HCT116 (cell line): Measurements from ENCODE around the gene PTTG2. TPM values are rescaled to one million over a fixed set of nuclear protein-coding genes. Genes with fewer than 3 reads are reported as not detected.

Experiments
- ATAC-seq: fragments of 200-7000 bp; cut with Tn5 transposase; 2 replicates; pipeline ENCODE4 v1.9.1; 2020; ENCODE audit warnings: mild to moderate bottlenecking, moderate library complexity
- BruUV-seq: library from RNA; stranded (reverse); fragments of 400-500 nt; replicated peaks from 2 replicates; lab custom pipeline; 2021; lab: Mats Ljungman, UMichigan
- CTCF ChIA-PET: fragments of 300-600 bp; sonication (Branson Sonifier 250); formaldehyde crosslinking; loops from one replicate; lab custom pipeline; 2021; ENCODE audit warnings: antibody characterized with exemption; lab: Charles Lee
- POLR2A ChIA-PET: fragments of 300-600, 350-600 bp; sonication (Branson Sonifier 250); formaldehyde crosslinking; loops from one replicate; lab custom pipeline; 2021; ENCODE audit warnings: antibody characterized with exemption; lab: Charles Lee
- RAD21 ChIA-PET, 2 experiments: fragments of 300-600 bp; sonication (Branson Sonifier 250); formaldehyde crosslinking; loops; one replicate each; lab custom pipeline; 2023; ENCODE audit warnings: low total read pairs in 2 of 2; ENCODE audit not compliant: uncharacterized antibody in 2 of 2, unreplicated experiment in 2 of 2, low non-redundant PET in 1 of 2; lab: Charles Lee
- DNase-seq: peaks from one replicate; pipeline ENCODE4 v3.0.0-alpha.2; 2010; ENCODE audit warnings: low read depth, low spot score
- H2AFZ ChIP-seq: fragments of 200-600 bp; shearing (Covaris generic), sonication (generic); 2 replicates; pipeline ENCODE4 v1.6.1; 2017; ENCODE audit warnings: low read depth, mixed run types, mixed read lengths, antibody characterized with exemption, low read length; ENCODE audit not compliant: poor library complexity, severe bottlenecking
- H3K27ac ChIP-seq: 2 replicates; pipeline ENCODE4 v1.5.1; 2012; ENCODE audit warnings: low read depth, low read length
- H3K27me3 ChIP-seq: fragments of 200-600 bp; sonication (generic); 2 replicates; pipeline ENCODE4 v1.6.1; 2016; ENCODE audit warnings: mixed run types, low read length, mixed read lengths; ENCODE audit not compliant: insufficient read depth
- H3K36me3 ChIP-seq, 2 experiments: fragments of 200-500 bp in 1 of 2; fragments of 200-600 bp in 1 of 2; sonication (Bioruptor generic) in 1 of 2; sonication (generic) in 1 of 2; 2 replicates each; pipeline versions ENCODE4 v1.5.1 to v1.6.1; 2014 to 2016; ENCODE audit warnings: low read length in 2 of 2, inconsistent platforms in 1 of 2, mixed read lengths in 1 of 2, mixed run types in 1 of 2; ENCODE audit not compliant: insufficient read depth in 2 of 2, control insufficient read depth in 1 of 2
- H3K4me1 ChIP-seq, 2 experiments: fragments of 200-600 bp in 1 of 2; sonication (generic) in 1 of 2; 2 replicates each; pipeline versions ENCODE4 v1.5.1 to v1.6.1; 2012 to 2017; ENCODE audit warnings: low read length in 2 of 2, inconsistent platforms in 1 of 2, mild to moderate bottlenecking in 1 of 2, mixed read lengths in 1 of 2, mixed run types in 1 of 2, moderate library complexity in 1 of 2; ENCODE audit not compliant: insufficient read depth in 2 of 2, control insufficient read depth in 1 of 2
- H3K4me2 ChIP-seq: fragments of 200-600 bp; sonication (generic); 2 replicates; pipeline ENCODE4 v1.6.1; 2017; ENCODE audit warnings: mixed run types, low read length, mixed read lengths
- H3K4me3 ChIP-seq, 2 experiments: fragments of 200-600 bp in 1 of 2; sonication (generic) in 1 of 2; replicated peaks in 1 of 2; 2 replicates each; pipeline ENCODE4 v1.5.1; 2011 to 2016; ENCODE audit warnings: low read length in 2 of 2, control low read depth in 1 of 2, low read depth in 1 of 2, mild to moderate bottlenecking in 1 of 2, mixed read lengths in 1 of 2, mixed run types in 1 of 2
- H3K79me2 ChIP-seq: fragments of 200-600 bp; sonication (generic); 2 replicates; pipeline ENCODE4 v1.6.1; 2017; ENCODE audit warnings: mild to moderate bottlenecking, mixed run types, low read length, moderate library complexity, mixed read lengths; ENCODE audit not compliant: insufficient read depth
- H3K9ac ChIP-seq: fragments of 200-600 bp; sonication (generic); 2 replicates; pipeline ENCODE4 v1.6.1; 2016; ENCODE audit warnings: low read length, mixed read lengths
- H3K9me2 ChIP-seq: fragments of 200-600 bp; sonication (generic), shearing (Covaris generic); 2 replicates; pipeline ENCODE4 v1.6.1; 2017; ENCODE audit warnings: mixed run types, mild to moderate bottlenecking, moderate library complexity; ENCODE audit not compliant: insufficient read depth
- H3K9me3 ChIP-seq, 2 experiments: fragments of 200-500 bp in 1 of 2; fragments of 200-600 bp in 1 of 2; sonication (Bioruptor generic) in 1 of 2; sonication (generic) in 1 of 2; 2 replicates each; pipeline ENCODE4 v1.6.1; 2014 to 2017; ENCODE audit warnings: low read length in 2 of 2, mixed read lengths in 2 of 2, inconsistent platforms in 1 of 2, low read depth in 1 of 2, mild to moderate bottlenecking in 1 of 2, mixed run types in 1 of 2, moderate library complexity in 1 of 2; ENCODE audit not compliant: control insufficient read depth in 1 of 2, insufficient read depth in 1 of 2
- H4K20me1 ChIP-seq: fragments of 200-600 bp; sonication (generic), shearing (Covaris generic); 2 replicates; pipeline ENCODE4 v1.6.1; 2017; ENCODE audit warnings: mixed run types, mild to moderate bottlenecking, moderate library complexity; ENCODE audit not compliant: insufficient read depth
- CBX3 ChIP-seq: IDR thresholded peaks from 2 replicates; pipeline ENCODE4 v1.6.1; 2012; ENCODE audit warnings: low read depth
- ELF1 ChIP-seq: IDR thresholded peaks from 2 replicates; pipeline ENCODE4 v1.6.1; 2012; ENCODE audit warnings: low read depth, borderline replicate concordance
- EZH2 ChIP-seq: fragments of 200-600 bp; sonication (generic); IDR thresholded peaks from 2 replicates; pipeline ENCODE4 v1.6.1; 2017; ENCODE audit warnings: antibody characterized with exemption, mixed run types
- JUND ChIP-seq: IDR thresholded peaks from 2 replicates; pipeline ENCODE4 v1.6.1; 2012
- MAX ChIP-seq: IDR thresholded peaks from 2 replicates; pipeline ENCODE4 v1.6.1; 2012
- RAD21 ChIP-seq: IDR thresholded peaks from 2 replicates; pipeline ENCODE4 v1.6.1; 2012; ENCODE audit warnings: low read depth, mild to moderate bottlenecking
- SIN3A ChIP-seq: IDR thresholded peaks from 2 replicates; pipeline ENCODE4 v1.6.1; 2012; ENCODE audit warnings: low read depth
- SP1 ChIP-seq: IDR thresholded peaks from 2 replicates; pipeline ENCODE4 v1.6.1; 2012; ENCODE audit warnings: low read depth
- SRF ChIP-seq: IDR thresholded peaks from 2 replicates; pipeline ENCODE4 v1.6.1; 2012; ENCODE audit warnings: low read depth
- TCF7L2 ChIP-seq: IDR thresholded peaks from 2 replicates; pipeline ENCODE4 v1.7.0; 2011; ENCODE audit warnings: borderline replicate concordance, inconsistent platforms; ENCODE audit not compliant: insufficient read depth, insufficient read length; ENCODE audit errors: extremely low read depth
- YY1 ChIP-seq: IDR thresholded peaks from 2 replicates; pipeline ENCODE4 v1.6.1; 2011; ENCODE audit warnings: low read length, low read depth, moderate library complexity, mild to moderate bottlenecking; ENCODE audit not compliant: insufficient replicate concordance; ENCODE audit errors: extremely low read depth
- ZBTB33 ChIP-seq: IDR thresholded peaks from 2 replicates; pipeline ENCODE4 v1.6.1; 2011; ENCODE audit warnings: mild to moderate bottlenecking, low read length, moderate library complexity; ENCODE audit not compliant: insufficient replicate concordance; ENCODE audit errors: extremely low read depth
- ZFX ChIP-seq: fragments of 450-650 bp; IDR thresholded peaks from 2 replicates; pipeline ENCODE4 v1.6.1; 2017
- ZNF274 ChIP-seq: fragments of 200-500 bp; sonication (Bioruptor generic); IDR thresholded peaks from 2 replicates; pipeline ENCODE4 v1.6.1; 2014; ENCODE audit warnings: mild to moderate bottlenecking, low read depth, low read length, inconsistent platforms
- intact Hi-C: fragments of 100-400 bp; cut with micrococcal nuclease; formaldehyde crosslinking; loops from 2 replicates; pipeline ENCODE4 v1.10.0; 2022
- total RNA-seq: library from RNA; stranded (reverse); gene quantifications from one replicate; pipeline ENCODE4 v1.2.1, GENCODE V29; 2021; ENCODE audit not compliant: unreplicated experiment
- TF ChIP-seq, protein P1 (sequence below): IDR thresholded peaks from 2 replicates; pipeline ENCODE4 v1.6.1; 2012; ENCODE audit warnings: low read depth
- TF ChIP-seq, protein P2 (sequence below), 3 experiments: fragments of 200-600 bp in 1 of 3; sonication (generic) in 1 of 3; IDR thresholded peaks in 2 of 3; conservative IDR thresholded peaks in 1 of 3; 2 replicates each; pipeline ENCODE4 v1.5.1; 2012 to 2017; ENCODE audit warnings: low read depth in 2 of 3, low read length in 2 of 3, antibody characterized with exemption in 1 of 3, borderline replicate concordance in 1 of 3, control low read depth in 1 of 3, mild to moderate bottlenecking in 1 of 3, mixed read lengths in 1 of 3, mixed run types in 1 of 3, moderate library complexity in 1 of 3; ENCODE audit not compliant: insufficient read depth in 1 of 3

Gene PTTG2
- total RNA-seq, 1 experiment from 2014 or later = not detected

- H3K27ac ChIP-seq = no peak overlapping the region
- peaks cover 2% of the 10 kb centered on the region in 2 experiments; a peak in 2 of 4 replicates for H3K4me1 ChIP-seq
- no peaks in the 10 kb centered on the region for H3K9me2 ChIP-seq
- ChIA-PET RAD21 (interaction anchor here in 1 of 2 experiments (0.6 kb wide), 1 partner anchor 126 kb away, joined by 3 read pairs; no protein-coding TSS in a partner anchor), POLR2A (no interaction called here), CTCF (no interaction called here)
- no peak overlapping the region for H3K9ac ChIP-seq
- peaks cover 33% of the 10 kb centered on the region for H3K79me2 ChIP-seq
- H3K36me3 ChIP-seq = no peaks in the 10 kb centered on the region
- H3K9me3 ChIP-seq = no peaks in the 10 kb centered on the region
- H3K4me3 ChIP-seq = no peak overlapping the region
- intact Hi-C loops = no loop called here
- DNase-seq (no peak), ATAC-seq (no peak)
- TF ChIP-seq SIN3A (no peak), SP1 (no peak), MAX (no peak), ELF1 (no peak), TCF7L2 (no peak), ZBTB33 (no peak), ZFX (no peak), EZH2 (no peak), SRF (no peak), CBX3 (no peak), RAD21 (no peak), ZNF274 (no peak), YY1 (no peak), JUND (no peak)
- TF ChIP-seq, protein P1, sequence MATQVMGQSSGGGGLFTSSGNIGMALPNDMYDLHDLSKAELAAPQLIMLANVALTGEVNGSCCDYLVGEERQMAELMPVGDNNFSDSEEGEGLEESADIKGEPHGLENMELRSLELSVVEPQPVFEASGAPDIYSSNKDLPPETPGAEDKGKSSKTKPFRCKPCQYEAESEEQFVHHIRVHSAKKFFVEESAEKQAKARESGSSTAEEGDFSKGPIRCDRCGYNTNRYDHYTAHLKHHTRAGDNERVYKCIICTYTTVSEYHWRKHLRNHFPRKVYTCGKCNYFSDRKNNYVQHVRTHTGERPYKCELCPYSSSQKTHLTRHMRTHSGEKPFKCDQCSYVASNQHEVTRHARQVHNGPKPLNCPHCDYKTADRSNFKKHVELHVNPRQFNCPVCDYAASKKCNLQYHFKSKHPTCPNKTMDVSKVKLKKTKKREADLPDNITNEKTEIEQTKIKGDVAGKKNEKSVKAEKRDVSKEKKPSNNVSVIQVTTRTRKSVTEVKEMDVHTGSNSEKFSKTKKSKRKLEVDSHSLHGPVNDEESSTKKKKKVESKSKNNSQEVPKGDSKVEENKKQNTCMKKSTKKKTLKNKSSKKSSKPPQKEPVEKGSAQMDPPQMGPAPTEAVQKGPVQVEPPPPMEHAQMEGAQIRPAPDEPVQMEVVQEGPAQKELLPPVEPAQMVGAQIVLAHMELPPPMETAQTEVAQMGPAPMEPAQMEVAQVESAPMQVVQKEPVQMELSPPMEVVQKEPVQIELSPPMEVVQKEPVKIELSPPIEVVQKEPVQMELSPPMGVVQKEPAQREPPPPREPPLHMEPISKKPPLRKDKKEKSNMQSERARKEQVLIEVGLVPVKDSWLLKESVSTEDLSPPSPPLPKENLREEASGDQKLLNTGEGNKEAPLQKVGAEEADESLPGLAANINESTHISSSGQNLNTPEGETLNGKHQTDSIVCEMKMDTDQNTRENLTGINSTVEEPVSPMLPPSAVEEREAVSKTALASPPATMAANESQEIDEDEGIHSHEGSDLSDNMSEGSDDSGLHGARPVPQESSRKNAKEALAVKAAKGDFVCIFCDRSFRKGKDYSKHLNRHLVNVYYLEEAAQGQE = no peak
- TF ChIP-seq, protein P2, sequence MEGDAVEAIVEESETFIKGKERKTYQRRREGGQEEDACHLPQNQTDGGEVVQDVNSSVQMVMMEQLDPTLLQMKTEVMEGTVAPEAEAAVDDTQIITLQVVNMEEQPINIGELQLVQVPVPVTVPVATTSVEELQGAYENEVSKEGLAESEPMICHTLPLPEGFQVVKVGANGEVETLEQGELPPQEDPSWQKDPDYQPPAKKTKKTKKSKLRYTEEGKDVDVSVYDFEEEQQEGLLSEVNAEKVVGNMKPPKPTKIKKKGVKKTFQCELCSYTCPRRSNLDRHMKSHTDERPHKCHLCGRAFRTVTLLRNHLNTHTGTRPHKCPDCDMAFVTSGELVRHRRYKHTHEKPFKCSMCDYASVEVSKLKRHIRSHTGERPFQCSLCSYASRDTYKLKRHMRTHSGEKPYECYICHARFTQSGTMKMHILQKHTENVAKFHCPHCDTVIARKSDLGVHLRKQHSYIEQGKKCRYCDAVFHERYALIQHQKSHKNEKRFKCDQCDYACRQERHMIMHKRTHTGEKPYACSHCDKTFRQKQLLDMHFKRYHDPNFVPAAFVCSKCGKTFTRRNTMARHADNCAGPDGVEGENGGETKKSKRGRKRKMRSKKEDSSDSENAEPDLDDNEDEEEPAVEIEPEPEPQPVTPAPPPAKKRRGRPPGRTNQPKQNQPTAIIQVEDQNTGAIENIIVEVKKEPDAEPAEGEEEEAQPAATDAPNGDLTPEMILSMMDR (IDR thresholded peaks at IDR 0.05 in 2 of 3, conservative IDR thresholded peaks at IDR 0.05 in 1 of 3; ENCODE audit: borderline replicate concordance in 1 of 3, insufficient read depth in 1 of 3, low read depth in 2 of 3, low read length in 2 of 3) = no peak
- no peak overlapping the region for H2AFZ ChIP-seq
- H3K27me3 ChIP-seq = no peaks in the 10 kb centered on the region
- no TSS peak for BruUV-seq
- H3K4me2 ChIP-seq = no peak overlapping the region
- no peaks in the 10 kb centered on the region for H4K20me1 ChIP-seq
Measured at GRCh38 chr4:37993806-37994205, 33.6 kb downstream of the PTTG2 start.
